Aorta (tissue), 5 donors: ENCODE results near the gene HNRNPC. TPM values are rescaled to one million over a fixed set of nuclear protein-coding genes. Genes with fewer than 3 reads are reported as not detected.
"Not testable (repeated sequence)": the region's sequence is repeated elsewhere in the genome, so short reads cannot be mapped to it uniquely, and the experiment has no call there.

Source experiments
- ATAC-seq: fragments of 200-7000 bp; cut with Tn5 transposase; one replicate; pipeline ENCODE4 v1.9.1; 2022; ENCODE audit warnings: moderate library complexity; ENCODE audit not compliant: low FRiP score
- DNase-seq, 2 donors: peaks; one replicate each; pipeline ENCODE4 v3.0.0-alpha.2; 2020
- H3K27ac ChIP-seq, 2 donors: one replicate each; pipeline ENCODE4 v1.5.1; 2013; ENCODE audit warnings: low read length in 2 of 2, mild to moderate bottlenecking in 2 of 2, moderate library complexity in 2 of 2, control low read depth in 1 of 2, inconsistent platforms in 1 of 2, low read depth in 1 of 2
- H3K27me3 ChIP-seq, 2 donors: one replicate each; pipeline ENCODE4 v1.6.1; 2013; ENCODE audit warnings: control low read depth in 1 of 2, low read length in 1 of 2, mild to moderate bottlenecking in 1 of 2, moderate library complexity in 1 of 2; ENCODE audit not compliant: insufficient read depth in 2 of 2, control insufficient read depth in 1 of 2
- H3K36me3 ChIP-seq, 2 donors: one replicate each; pipeline ENCODE4 v1.6.1; 2013; ENCODE audit warnings: control low read depth in 1 of 2, low read length in 1 of 2, mild to moderate bottlenecking in 1 of 2; ENCODE audit not compliant: insufficient read depth in 2 of 2, control insufficient read depth in 1 of 2
- H3K4me1 ChIP-seq, 2 donors: one replicate each; pipeline ENCODE4 v1.6.1; 2013; ENCODE audit warnings: low read length in 2 of 2, control low read depth in 1 of 2, mild to moderate bottlenecking in 1 of 2, moderate library complexity in 1 of 2; ENCODE audit not compliant: insufficient read depth in 2 of 2, control insufficient read depth in 1 of 2
- H3K4me3 ChIP-seq, 2 donors: one replicate each; pipeline ENCODE4 v1.5.1; 2013; ENCODE audit warnings: low read length in 2 of 2, control low read depth in 1 of 2, mild to moderate bottlenecking in 1 of 2
- H3K9me3 ChIP-seq: one replicate; pipeline ENCODE4 v1.6.1; 2013; ENCODE audit warnings: mild to moderate bottlenecking, low read length; ENCODE audit not compliant: control insufficient read depth
- WGBS, 2 donors: extraction: QIAGEN DNeasy Blood & Tissue Kit; methylation state at CpG; one replicate each; pipeline ENCODE4 v1.1.7; 2013; 5-methylcytosine and 5-hydroxymethylcytosine counted together
- intact Hi-C, 2 donors: fragments of 100-400 bp; cut with DNase I; formaldehyde crosslinking; loops; one replicate each; pipeline versions ENCODE4 v1.14.2 to v1.15.0; 2022
- polyA plus RNA-seq, 2 donors: library from polyadenylated mRNA; stranded (reverse); fragments of 200-250 nt; gene quantifications; one replicate each; pipeline ENCODE4 v1.2.3, GENCODE V29; 2013
- total RNA-seq, 2 donors: library from RNA; stranded (reverse); fragmentation: NEBNext Ultra II Directional; extraction: Animal tissue kit (Norgen Biotek cat#: 25700); gene quantifications; one replicate each; pipeline ENCODE4 v1.2.1, GENCODE V29; 2021
- donor health status: healthy with polysubstance abuse.
- donor health status: Bipolar disorder and iron deficiency.
- donor health status: DM: no; HTN: no; CAD: no.
- donor health status: DM: no; HTN: no; CAD: no.
- donor health status: DM: yes; HTN: yes; CAD: no.

The HNRNPC gene
- total and polyA plus RNA-seq, 4 donors = 257 to 378 (median 287) TPM

DNA sequence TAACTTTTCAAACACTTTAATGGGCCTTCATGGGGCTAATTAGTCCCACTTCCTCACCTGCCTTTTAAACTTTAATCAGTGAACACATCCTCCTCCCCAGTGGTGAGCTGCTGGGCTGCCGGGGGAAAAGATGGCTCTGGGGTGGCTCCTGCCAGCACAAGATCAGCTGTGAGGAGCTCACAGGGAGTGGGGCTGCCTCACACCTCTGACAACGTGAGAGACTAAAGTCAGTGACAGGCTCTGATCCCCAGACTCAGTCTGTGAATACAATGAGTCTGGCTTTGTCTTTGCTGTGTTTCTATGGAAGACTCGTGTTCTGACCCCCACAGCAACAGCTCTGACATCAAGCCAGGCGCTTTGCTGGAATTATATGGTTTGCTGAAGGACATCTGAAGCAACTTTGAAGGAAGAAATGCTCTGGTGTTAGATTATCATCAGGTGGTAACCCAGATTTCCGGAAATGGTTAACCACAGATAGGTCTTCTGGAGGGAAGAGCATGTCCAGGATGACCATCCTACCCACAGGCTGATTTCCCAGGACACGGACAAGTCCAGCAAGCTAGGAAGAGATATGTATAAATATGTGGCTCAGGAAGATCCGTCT lies 104.1 kb downstream of the HNRNPC start:
- ATAC-seq, H3K27ac ChIP-seq, H3K9me3 ChIP-seq, H3K36me3 ChIP-seq, intact Hi-C loops, H3K4me3 ChIP-seq, H3K4me1 ChIP-seq, H3K27me3 ChIP-seq, DNase-seq: not testable (repeated sequence)
- WGBS, 2 donors = 54 to 59% methylated on average over 7 of the region's 7 CpGs

DNA sequence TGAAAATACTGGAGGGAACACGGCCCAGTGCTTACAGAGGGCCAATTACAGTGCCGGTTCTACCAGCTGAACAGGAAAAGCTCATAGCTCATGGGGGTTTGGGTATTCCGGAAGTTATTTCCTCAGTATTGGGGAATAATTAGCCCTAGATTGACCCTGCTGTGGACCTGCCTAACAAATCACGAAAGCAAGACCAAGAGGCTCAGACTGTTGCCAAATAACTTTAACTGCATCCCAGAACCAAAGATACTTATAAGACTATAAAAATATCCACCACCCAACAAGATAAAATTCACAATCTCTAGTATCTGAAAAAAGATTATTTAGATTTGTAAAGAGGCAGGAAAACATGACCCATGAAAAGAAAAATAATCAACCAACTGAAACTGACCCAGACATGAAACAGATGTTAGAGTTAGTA lies 105.4 kb downstream of the HNRNPC start:
- intact Hi-C loops = no loop called here
- DNase-seq = no peak

DNA sequence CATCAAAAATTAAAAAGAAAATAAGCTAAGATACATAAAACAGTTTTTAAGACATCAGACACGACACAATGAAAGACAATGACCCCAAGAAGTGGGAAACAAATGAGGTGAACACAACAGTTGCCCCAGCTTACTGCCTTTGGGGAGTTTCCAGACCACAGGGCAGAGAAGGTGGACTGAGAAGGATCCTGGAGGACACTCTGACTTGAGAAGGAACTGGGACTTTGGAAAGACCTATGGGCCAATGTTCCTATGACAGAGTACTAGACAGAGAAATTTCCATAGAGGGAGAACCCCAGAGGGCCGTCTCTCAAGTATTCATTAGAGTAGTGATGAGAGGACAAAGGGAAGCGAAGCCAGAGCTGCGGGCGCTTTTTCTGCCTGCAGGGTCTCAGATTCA lies 107.2 kb downstream of the HNRNPC start:
- intact Hi-C loops = no loop called here
- Histone ChIP-seq H3K27me3 (peaks cover 0 to 2% of the 10 kb centered on the region in 2 donors), H3K36me3 (no peaks in the 10 kb centered on the region), H3K4me1 (no peaks in the 10 kb centered on the region), H3K27ac (no peak overlapping the region), H3K9me3 (no peaks in the 10 kb centered on the region), H3K4me3 (no peak overlapping the region)
- DNase-seq (no peak), ATAC-seq (no peak)
- 68 to 81% methylated on average over 5 of the region's 5 CpGs for WGBS, 2 donors

More for the DNA sequence above, 105.4 kb downstream of the HNRNPC start:
- H3K27me3 ChIP-seq = peaks cover 0 to 2% of the 10 kb centered on the region in 2 donors
- H3K36me3 ChIP-seq = no peaks in the 10 kb centered on the region
- WGBS, 2 donors = 55% methylated on average over 4 of the region's 4 CpGs
- H3K27ac ChIP-seq = no peak overlapping the region
- H3K4me1 ChIP-seq = no peaks in the 10 kb centered on the region
- H3K4me3 ChIP-seq = no peak overlapping the region
- no peak for ATAC-seq
- H3K9me3 ChIP-seq = peaks cover 1% of the 10 kb centered on the region

DNA sequence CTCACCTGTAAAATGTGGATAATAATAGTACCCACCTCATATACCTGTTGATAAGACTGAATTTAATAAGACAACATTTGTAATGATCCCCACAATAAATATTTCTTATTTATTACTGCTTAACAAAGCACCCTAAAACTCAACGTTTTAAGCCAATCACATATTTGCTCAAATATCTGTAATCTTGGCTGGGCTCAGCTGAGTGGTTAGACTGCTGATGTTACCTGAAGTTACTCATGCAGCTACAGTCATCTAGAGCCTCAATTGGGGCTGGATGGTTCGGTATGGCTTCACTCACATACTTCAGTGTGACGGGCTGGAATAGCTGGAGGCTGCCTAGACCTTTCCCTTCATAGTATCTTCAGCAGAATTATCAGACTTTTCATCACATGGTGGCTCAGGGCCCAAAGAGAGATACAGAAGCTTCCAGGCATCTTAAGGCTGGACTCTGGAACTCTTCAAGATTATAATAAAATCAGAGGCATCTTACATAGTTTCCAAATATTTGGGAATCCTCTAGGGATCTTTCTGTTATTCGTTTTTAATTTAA lies 109.1 kb downstream of the HNRNPC start:
- WGBS, 2 donors = 65 to 73% methylated on average over 4 of the region's 4 CpGs
- no peak overlapping the region for H3K27ac ChIP-seq
- intact Hi-C loops = no loop called here

More for the DNA sequence above, 109.1 kb downstream of the HNRNPC start:
- Histone ChIP-seq H3K9me3 (peaks cover 2% of the 10 kb centered on the region), H3K36me3 (no peaks in the 10 kb centered on the region), H3K4me1 (no peaks in the 10 kb centered on the region), H3K4me3 (no peak overlapping the region), H3K27me3 (peaks cover 0 to 2% of the 10 kb centered on the region in 2 donors)
- ATAC-seq (no peak), DNase-seq (no peak)

Other genes starting within 250 kb of the HNRNPC start
- gene NDRG2, start 244.4 kb downstream of the HNRNPC start, total RNA-seq = 100 to 1,000 TPM in 1 of 2 donors, 10 to 100 TPM in 1; 68.7 to 107 TPM
- 100 to 1,000 TPM in 1 of 2 donors, 10 to 100 TPM in 1; 83.6 to 196 TPM for gene NDRG2, start 244.4 kb downstream of the HNRNPC start, polyA plus RNA-seq
- not detected for gene TPPP2, start 239.2 kb downstream of the HNRNPC start, total RNA-seq
- not detected for gene TPPP2, start 239.2 kb downstream of the HNRNPC start, polyA plus RNA-seq
- gene RNASE13, start 234.6 kb downstream of the HNRNPC start, total RNA-seq = not detected
- gene RNASE13, start 234.6 kb downstream of the HNRNPC start, polyA plus RNA-seq = under 1 TPM in 1 of 2 donors, not detected in 1; 0.18 TPM
- gene RNASE7, start 227.1 kb downstream of the HNRNPC start, total RNA-seq = not detected
- not detected for gene RNASE7, start 227.1 kb downstream of the HNRNPC start, polyA plus RNA-seq
- not detected for gene RNASE8, start 211.6 kb downstream of the HNRNPC start, total RNA-seq
- under 1 TPM in 1 of 2 donors, not detected in 1; 1.00 TPM for gene RNASE8, start 211.6 kb downstream of the HNRNPC start, polyA plus RNA-seq
- 10 to 100 TPM; 40.5 to 68.3 TPM for gene ARHGEF40, start 199.1 kb downstream of the HNRNPC start, total RNA-seq
- gene ARHGEF40, start 199.1 kb downstream of the HNRNPC start, polyA plus RNA-seq = 10 to 100 TPM in 1 of 2 donors, 1 to 10 TPM in 1; 5.4 to 24.3 TPM
- 10 to 100 TPM; 33.0 to 41.3 TPM for gene ZNF219, start 170.8 kb downstream of the HNRNPC start, total RNA-seq
- gene ZNF219, start 170.8 kb downstream of the HNRNPC start, polyA plus RNA-seq = 10 to 100 TPM; 24.5 to 39.4 TPM
- not detected for gene TMEM253, start 168.4 kb downstream of the HNRNPC start, total RNA-seq
- 1 to 10 TPM in 1 of 2 donors, under 1 TPM in 1; 0.64 to 6.4 TPM for gene TMEM253, start 168.4 kb downstream of the HNRNPC start, polyA plus RNA-seq
- gene OR5AU1, start 113.4 kb downstream of the HNRNPC start, total RNA-seq = not detected
- not detected for gene OR5AU1, start 113.4 kb downstream of the HNRNPC start, polyA plus RNA-seq
- 1 to 10 TPM in 1 of 2 donors, under 1 TPM in 1; 0.39 to 2.3 TPM for gene RPGRIP1, start 10.6 kb upstream of the HNRNPC start, total RNA-seq
- gene RPGRIP1, start 10.6 kb upstream of the HNRNPC start, polyA plus RNA-seq = under 1 TPM in 1 of 2 donors, not detected in 1; 0.25 TPM
- gene SUPT16H, start 114.6 kb upstream of the HNRNPC start, total RNA-seq = 10 to 100 TPM; 47.2 to 50.5 TPM
- 10 to 100 TPM; 36.8 to 40.6 TPM for gene SUPT16H, start 114.6 kb upstream of the HNRNPC start, polyA plus RNA-seq
- gene CHD8, start 186.7 kb upstream of the HNRNPC start, total RNA-seq = 10 to 100 TPM; 66.0 to 73.3 TPM
- 10 to 100 TPM; 10.4 to 28.5 TPM for gene CHD8, start 186.7 kb upstream of the HNRNPC start, polyA plus RNA-seq
- 10 to 100 TPM; 30.5 to 31.6 TPM for gene RAB2B, start 207.5 kb upstream of the HNRNPC start, total RNA-seq
- gene RAB2B, start 207.5 kb upstream of the HNRNPC start, polyA plus RNA-seq = 10 to 100 TPM in 1 of 2 donors, 1 to 10 TPM in 1; 8.6 to 21.7 TPM
- 10 to 100 TPM; 67.8 to 75.7 TPM for gene TOX4, start 207.8 kb upstream of the HNRNPC start, total RNA-seq
- gene TOX4, start 207.8 kb upstream of the HNRNPC start, polyA plus RNA-seq = 10 to 100 TPM; 19.0 to 41.8 TPM
- 10 to 100 TPM; 32.5 to 45.5 TPM for gene METTL3, start 241.9 kb upstream of the HNRNPC start, total RNA-seq
- gene METTL3, start 241.9 kb upstream of the HNRNPC start, polyA plus RNA-seq = 10 to 100 TPM in 1 of 2 donors, 1 to 10 TPM in 1; 8.6 to 48.4 TPM